A673 (cell line): ENCODE results near the gene SEC22B. TPM values are rescaled to one million over a fixed set of nuclear protein-coding genes. Genes with fewer than 3 reads are reported as not detected.
"Not testable (repeated sequence)": the region's sequence is repeated elsewhere in the genome, so short reads cannot be mapped to it uniquely, and the experiment has no call there.

Experiments
- BruUV-seq: library from RNA; stranded (reverse); fragments of 400-500 nt; replicated peaks from 2 replicates; lab custom pipeline; 2021; lab: Mats Ljungman, UMichigan
- CTCF ChIA-PET: fragments of 300-600 bp; sonication (Branson Sonifier 250); formaldehyde crosslinking; loops from one replicate; lab custom pipeline; 2022; ENCODE audit warnings: antibody characterized with exemption; lab: Charles Lee
- POLR2A ChIA-PET: fragments of 300-600 bp; sonication (Branson Sonifier 250); formaldehyde crosslinking; loops from one replicate; lab custom pipeline; 2022; ENCODE audit warnings: antibody characterized with exemption; ENCODE audit not compliant: low non-redundant PET; lab: Charles Lee
- DNase-seq: peaks from one replicate; pipeline ENCODE4 v3.0.0-alpha.2; 2015; ENCODE audit warnings: low spot score
- H3K27ac ChIP-seq: fragments of 200-600 bp; sonication (generic); 2 replicates; pipeline ENCODE4 v1.5.1; 2016; ENCODE audit warnings: mixed run types, low read depth, mild to moderate bottlenecking, mixed read lengths, antibody characterized with exemption, low read length; ENCODE audit not compliant: poor library complexity, severe bottlenecking
- H3K27me3 ChIP-seq: fragments of 200-600 bp; sonication (generic); replicated peaks from 2 replicates; pipeline ENCODE4 v1.6.1; 2017; ENCODE audit warnings: mixed run types, low read depth, mild to moderate bottlenecking, mixed read lengths, antibody characterized with exemption, low read length; ENCODE audit not compliant: insufficient read depth, poor library complexity
- H3K36me3 ChIP-seq: fragments of 200-600 bp; sonication (generic); 2 replicates; pipeline ENCODE4 v1.6.1; 2016; ENCODE audit warnings: mixed run types, mild to moderate bottlenecking, mixed read lengths, antibody characterized with exemption, low read length; ENCODE audit not compliant: insufficient read depth, poor library complexity, severe bottlenecking
- H3K4me1 ChIP-seq: fragments of 200-600 bp; sonication (generic); 2 replicates; pipeline ENCODE4 v1.6.1; 2017; ENCODE audit warnings: mixed run types, mild to moderate bottlenecking, mixed read lengths, antibody characterized with exemption, low read length; ENCODE audit not compliant: insufficient read depth, poor library complexity, severe bottlenecking
- H3K4me3 ChIP-seq: fragments of 200-600 bp; sonication (generic); 2 replicates; pipeline ENCODE4 v1.5.1; 2016; ENCODE audit warnings: low read depth, mixed run types, mild to moderate bottlenecking, mixed read lengths, low read length; ENCODE audit not compliant: poor library complexity, severe bottlenecking
- H3K9me3 ChIP-seq: fragments of 200-600 bp; sonication (generic); 2 replicates; pipeline ENCODE4 v1.6.1; 2016; ENCODE audit warnings: mixed run types, low read depth, mild to moderate bottlenecking, mixed read lengths, antibody characterized with exemption, low read length; ENCODE audit not compliant: poor library complexity, severe bottlenecking
- CTCF ChIP-seq: fragments of 300-800, 200-600 bp; sonication (generic); conservative IDR thresholded peaks from 2 replicates; pipeline ENCODE4 v1.5.1; 2017; ENCODE audit warnings: low read depth, mild to moderate bottlenecking, antibody characterized with exemption, low read length, moderate library complexity, mixed read lengths
- EZH2 ChIP-seq: fragments of 200-600 bp; sonication (generic); IDR thresholded peaks from 2 replicates; pipeline ENCODE4 v1.6.1; 2017; ENCODE audit warnings: borderline replicate concordance, low read depth, mild to moderate bottlenecking, mixed read lengths, antibody characterized with exemption, low read length; ENCODE audit not compliant: poor library complexity, severe bottlenecking
- intact Hi-C: fragments of 100-400 bp; cut with micrococcal nuclease; formaldehyde crosslinking; loops from one replicate; pipeline ENCODE4 v1.10.0; 2022; ENCODE audit not compliant: unreplicated experiment
- total RNA-seq: library from RNA; stranded (reverse); gene quantifications from 2 replicates; pipeline ENCODE4 v1.2.3, GENCODE V29; 2021

SEC22B gene
- total RNA-seq, 1 experiment from 2014 or later, result 32.3 TPM

GRCh38 chr1:120133228-120133927, 42.9 kb downstream of the SEC22B start:
- intact Hi-C loops, result no loop called here
- Histone ChIP-seq H3K4me3 (no peak overlapping the region), H3K36me3 (no peaks in the 10 kb centered on the region), H3K27ac (no peak overlapping the region), H3K27me3 (no peaks in the 10 kb centered on the region), H3K9me3 (no peaks in the 10 kb centered on the region), H3K4me1 (no peaks in the 10 kb centered on the region)
- DNase-seq, result no peak
- no TSS peak for BruUV-seq
- ChIA-PET POLR2A (no interaction called here), CTCF (no interaction called here)
- TF ChIP-seq CTCF (no peak), EZH2 (no peak)

- H3K27ac ChIP-seq, H3K27me3 ChIP-seq, intact Hi-C loops, BruUV-seq, H3K4me3 ChIP-seq, H3K9me3 ChIP-seq, CTCF ChIA-PET, H3K36me3 ChIP-seq, H3K4me1 ChIP-seq, POLR2A ChIA-PET, DNase-seq: not testable (repeated sequence)
Observed at GRCh38 chr1:120132406-120132763, 43.9 kb downstream of the SEC22B start.

- not testable (repeated sequence) for H3K4me1 ChIP-seq
Observed at GRCh38 chr1:120131611-120132405, 44.5 kb downstream of the SEC22B start.

GRCh38 chr1:120127921-120128320, 48.4 kb downstream of the SEC22B start:
- H3K36me3 ChIP-seq, H3K4me1 ChIP-seq, CTCF ChIA-PET, DNase-seq, intact Hi-C loops, H3K9me3 ChIP-seq, POLR2A ChIA-PET, BruUV-seq, H3K27me3 ChIP-seq, H3K4me3 ChIP-seq, H3K27ac ChIP-seq: not testable (repeated sequence)

More at GRCh38 chr1:120131611-120132405, 44.5 kb downstream of the SEC22B start:
- intact Hi-C loops, H3K9me3 ChIP-seq, CTCF ChIA-PET, H3K36me3 ChIP-seq, BruUV-seq, POLR2A ChIA-PET, DNase-seq, H3K4me3 ChIP-seq, H3K27me3 ChIP-seq, H3K27ac ChIP-seq: not testable (repeated sequence)

GRCh38 chr1:120126216-120126615, 50.1 kb downstream of the SEC22B start:
- intact Hi-C loops, H3K9me3 ChIP-seq, H3K27ac ChIP-seq, H3K36me3 ChIP-seq, H3K4me3 ChIP-seq, H3K27me3 ChIP-seq, DNase-seq, H3K4me1 ChIP-seq, BruUV-seq, POLR2A ChIA-PET, CTCF ChIA-PET: not testable (repeated sequence)

- H3K27me3 ChIP-seq, DNase-seq, H3K36me3 ChIP-seq, H3K4me3 ChIP-seq, H3K27ac ChIP-seq, intact Hi-C loops, H3K4me1 ChIP-seq, H3K9me3 ChIP-seq, CTCF ChIA-PET, POLR2A ChIA-PET, BruUV-seq: not testable (repeated sequence)
Observed at GRCh38 chr1:120124628-120125027, 51.7 kb downstream of the SEC22B start.
